Stimulated activated CD4-positive, alpha-beta T cell treated with anti-CD3 and anti-CD28 coated beads, Interleukin-2, amount 100 ng/mL, for 48 hours (primary cell): ENCODE measurements around the gene HNRNPUL1.
A peak's percentile ranks its signal among the peaks of the same experiment; 100 is the strongest.

Experiments
- DNase-seq, 2 donors: peaks; one replicate each; pipeline ENCODE4 v3.0.0-alpha.2; 2020

HNRNPUL1 gene

DNA sequence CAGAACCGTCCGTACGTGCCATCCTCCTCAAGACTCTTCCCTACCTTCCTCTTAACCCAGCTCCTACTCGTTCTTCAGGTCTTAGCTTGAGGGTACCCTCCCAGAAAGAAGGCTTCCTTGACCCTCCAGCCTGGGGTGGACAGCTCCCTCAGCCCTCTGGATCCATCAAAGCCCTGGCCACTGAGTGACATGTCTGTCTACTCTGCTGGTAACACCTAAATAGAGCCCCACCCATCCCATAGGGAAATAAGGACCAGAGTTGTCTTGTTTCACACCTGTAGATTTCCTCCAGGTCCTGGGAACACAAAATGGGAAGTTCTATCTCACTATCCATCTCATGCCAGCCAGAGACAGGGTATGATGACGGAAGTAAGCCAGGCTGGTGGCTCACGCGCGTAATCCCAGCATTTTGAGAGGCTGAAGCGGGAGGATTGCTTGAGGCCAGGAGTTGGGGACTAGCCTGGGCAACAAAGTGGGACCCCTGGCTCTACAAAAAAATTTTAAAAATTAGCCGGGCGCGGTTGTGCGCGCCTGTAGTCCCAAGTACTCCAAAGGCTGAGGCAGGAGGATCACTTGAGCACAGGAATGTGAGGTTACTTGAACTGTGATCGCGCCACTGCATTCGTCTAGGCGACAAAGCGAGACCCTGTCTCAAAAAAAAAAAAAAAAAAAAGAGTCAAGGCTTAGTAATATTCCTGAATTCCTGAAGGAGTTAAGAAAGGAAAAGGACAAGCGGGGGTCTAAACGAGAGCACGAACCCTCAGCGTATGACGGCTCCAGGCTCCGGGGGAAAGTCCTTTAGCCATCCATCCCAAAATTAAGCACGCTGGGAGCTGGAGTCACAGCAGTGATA, 45.2 kb downstream of the HNRNPUL1 start:
- no peak for DNase-seq

DNA sequence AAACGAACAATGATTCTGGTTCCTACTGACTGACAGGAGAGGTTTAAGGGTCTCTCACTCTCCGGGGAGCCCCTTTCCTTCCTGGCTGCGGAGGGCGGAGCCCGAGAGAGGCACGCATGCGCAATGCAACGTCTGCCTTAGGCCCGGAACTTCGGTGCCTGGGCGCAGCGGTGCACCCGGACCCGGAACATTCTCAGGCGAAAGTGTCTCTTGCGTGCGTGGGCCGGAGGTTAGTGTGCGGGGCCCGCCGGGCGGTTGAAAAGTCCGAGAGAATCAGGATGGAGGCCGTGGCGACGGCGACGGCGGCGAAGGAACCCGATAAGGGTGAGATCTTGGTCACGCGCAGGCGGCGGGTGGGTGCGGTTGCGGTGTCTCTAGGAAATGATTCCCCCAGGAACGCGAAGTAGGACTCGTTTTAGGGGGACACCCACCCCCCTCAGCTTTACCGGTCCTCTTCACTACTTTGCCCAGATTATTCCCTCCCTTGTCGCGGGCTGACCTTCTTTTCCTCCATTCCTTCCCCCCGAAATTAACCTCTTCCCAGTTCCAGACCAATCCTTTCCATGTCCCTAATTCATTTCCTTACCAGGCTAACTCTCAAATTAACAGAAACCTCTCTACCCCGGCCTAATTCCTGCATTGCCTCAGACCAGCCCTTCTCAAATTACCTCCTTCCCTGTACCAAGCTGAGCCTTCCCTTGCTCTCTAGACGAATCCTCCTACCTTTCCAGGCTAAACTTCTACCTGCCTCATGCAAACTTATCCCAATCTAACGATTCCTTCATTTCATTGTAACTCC, 46.1 kb downstream of the HNRNPUL1 start, which contains the start of gene CCDC97:
TSS of gene CCDC97 (plus strand) at position 140 of the 799 bp plus-strand sequence. CDS start at position 279, 139 bp downstream.
- DNase-seq = peak; percentile 81 to 87

DNA sequence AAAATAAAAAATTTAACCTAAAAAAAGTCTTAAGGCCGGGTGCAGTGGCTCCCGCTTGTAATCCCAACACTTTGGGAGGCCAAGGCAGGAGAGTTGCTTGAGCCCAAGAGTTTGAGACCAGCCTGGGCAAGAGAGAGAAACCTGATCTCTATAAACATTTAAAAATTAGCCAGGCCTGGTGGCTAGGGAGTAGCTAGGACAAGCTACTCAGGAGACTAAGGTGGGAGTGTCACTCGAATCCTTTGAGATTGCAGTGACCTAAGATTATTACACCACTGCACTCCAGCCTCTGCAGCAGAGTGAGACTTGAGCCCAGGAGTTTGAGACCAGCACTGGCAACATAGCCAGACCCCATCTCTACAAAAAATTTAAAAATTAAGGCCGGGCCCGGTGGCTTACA, 46.9 kb downstream of the HNRNPUL1 start:
- no peak for DNase-seq

DNA sequence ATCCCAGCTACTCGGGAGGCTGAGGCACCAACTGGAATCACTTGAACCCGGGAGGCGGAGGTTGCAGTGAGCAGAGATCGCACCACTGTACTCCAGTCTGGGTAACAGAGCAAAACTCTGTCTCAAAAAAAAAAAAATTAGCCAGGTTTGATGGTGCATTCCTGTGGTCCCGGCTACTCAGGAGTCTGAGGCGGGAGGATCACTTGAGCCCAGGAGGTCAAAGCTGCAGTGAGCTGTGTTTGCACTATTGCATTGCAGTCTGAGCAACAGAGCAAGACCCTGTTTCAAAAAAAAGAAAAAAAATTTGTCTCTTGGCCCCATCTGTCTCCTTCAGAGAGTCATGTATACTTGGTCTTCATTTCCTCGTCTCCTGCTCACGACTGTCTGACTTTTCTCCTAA, 47.4 kb downstream of the HNRNPUL1 start:
- DNase-seq = no peak

DNA sequence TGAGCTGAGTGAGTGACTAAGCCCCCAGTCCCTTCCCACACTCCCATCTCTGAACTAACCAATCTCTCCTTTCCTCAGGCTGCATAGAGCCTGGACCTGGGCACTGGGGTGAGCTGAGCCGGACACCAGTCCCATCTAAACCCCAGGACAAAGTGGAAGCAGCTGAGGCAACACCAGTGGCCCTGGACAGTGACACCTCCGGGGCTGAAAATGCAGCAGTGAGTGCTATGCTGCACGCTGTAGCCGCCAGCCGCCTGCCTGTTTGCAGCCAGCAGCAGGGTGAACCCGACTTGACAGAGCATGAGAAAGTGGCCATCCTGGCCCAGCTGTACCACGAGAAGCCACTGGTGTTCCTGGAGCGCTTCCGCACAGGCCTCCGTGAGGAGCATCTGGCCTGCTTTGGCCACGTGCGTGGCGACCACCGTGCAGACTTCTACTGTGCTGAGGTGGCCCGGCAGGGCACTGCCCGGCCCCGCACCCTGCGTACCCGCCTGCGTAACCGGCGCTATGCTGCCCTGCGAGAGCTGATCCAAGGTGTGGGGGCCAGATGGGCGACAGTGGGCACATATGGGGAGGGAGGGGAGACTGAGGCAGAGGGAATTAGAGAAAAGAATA, 52.2 kb downstream of the HNRNPUL1 start:
- DNase-seq = no peak

- DNase-seq = no peak
Observed at GRCh38 chr19:41318696-41319499, 54.7 kb downstream of the HNRNPUL1 start.

DNA sequence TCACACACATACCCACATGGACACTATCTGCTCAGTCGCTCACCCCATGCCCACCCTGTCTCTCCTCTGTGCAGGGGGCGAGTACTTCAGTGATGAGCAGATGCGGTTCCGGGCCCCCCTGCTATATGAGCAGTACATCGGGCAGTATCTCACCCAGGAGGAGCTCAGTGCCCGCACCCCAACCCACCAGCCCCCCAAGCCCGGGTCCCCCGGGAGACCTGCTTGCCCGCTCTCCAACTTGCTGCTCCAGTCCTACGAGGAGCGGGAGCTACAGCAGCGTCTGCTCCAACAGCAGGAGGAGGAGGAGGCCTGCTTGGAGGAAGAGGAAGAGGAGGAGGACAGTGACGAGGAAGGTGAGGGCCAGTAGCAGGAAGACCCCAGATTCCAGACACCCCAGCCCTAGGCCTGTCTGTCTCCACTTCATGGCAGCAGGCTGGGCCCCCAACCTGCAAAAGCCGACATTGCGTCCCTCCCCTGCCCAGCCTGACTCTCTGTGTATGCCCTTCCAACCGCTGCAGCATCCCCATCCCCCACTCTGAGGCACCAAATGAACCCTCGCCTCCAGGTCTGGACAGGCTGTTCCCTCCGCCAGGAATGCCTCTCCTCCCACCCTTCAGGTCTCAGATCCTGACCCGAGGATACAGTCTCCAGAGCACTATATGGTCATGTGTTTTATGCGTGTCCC, 55.5 kb downstream of the HNRNPUL1 start:
- DNase-seq = no peak

- DNase-seq = no peak
Observed at GRCh38 chr19:41320185-41320518, 56.0 kb downstream of the HNRNPUL1 start.

DNA sequence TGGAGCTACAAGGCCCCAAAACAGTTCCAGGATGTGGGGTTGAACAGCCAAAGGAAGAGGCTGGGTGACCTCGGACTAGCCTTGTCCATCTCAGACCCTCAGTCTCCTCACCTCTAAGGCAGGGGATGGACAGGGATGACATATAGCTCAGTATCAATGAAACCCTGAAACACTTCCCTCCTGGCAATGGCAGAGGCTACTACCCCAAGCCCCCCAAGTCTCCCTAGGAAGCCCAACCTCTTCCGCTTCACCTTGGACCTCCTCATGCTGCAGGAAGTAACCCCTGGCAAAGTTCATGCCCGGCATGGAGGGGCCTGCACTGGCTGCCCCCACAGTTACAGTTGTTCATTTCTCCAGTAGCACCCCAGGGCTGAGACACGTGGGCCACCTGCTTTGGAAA, 56.4 kb downstream of the HNRNPUL1 start:
- no peak for DNase-seq

DNA sequence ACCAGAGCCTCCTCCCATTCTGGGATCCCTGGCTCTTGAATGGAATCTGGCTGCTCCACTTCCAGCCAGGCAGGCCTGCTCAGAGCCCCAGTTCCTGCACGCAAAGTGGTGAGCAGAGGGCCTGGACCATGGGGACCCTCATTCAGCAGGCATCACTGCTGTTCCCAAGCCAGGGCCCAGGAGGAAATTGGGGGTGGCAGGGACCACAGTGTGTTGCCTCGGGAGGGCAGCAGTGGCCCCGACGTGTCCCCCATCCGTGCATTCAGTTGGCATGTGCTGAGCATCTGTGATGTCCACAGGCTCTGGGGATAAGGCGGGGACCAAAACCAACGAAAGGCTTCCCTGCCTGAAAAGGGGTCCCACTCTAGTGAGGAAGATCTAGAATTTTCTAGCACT, 57.0 kb downstream of the HNRNPUL1 start:
- DNase-seq = no peak

DNA sequence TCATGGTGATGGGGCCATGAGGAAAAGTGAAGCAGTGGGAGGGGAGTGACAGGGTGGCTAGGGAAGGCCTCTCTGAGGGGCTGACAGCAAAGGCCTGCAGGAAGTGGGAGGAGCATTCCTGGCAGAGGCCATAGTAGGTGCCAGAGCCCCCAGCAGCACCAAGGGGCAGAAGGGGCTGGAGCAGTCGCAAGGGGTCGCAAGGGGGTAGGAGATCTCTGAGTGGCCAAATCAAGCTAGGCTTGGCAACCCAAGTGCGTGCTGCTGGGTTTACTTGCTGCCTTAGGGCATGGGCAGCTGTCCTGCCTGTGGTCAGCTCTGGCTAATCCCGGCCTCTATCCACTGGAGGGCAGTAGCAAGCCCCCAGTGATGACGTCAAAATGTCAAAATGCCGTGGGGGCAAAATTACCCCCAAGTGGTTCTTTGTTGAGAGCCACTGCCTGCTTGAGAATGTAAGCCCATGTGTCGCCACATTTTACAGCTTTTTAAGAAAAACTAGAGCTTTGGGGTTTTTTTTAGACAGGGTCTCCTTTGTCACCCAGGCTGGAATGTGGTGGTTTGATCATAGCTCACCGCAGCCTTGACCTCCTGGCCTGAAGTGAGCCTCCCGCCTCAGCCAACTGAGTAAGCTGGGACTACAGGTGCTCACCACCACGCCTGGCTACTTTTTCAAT, 57.6 kb downstream of the HNRNPUL1 start:
- DNase-seq = no peak

- DNase-seq = no peak
Observed at GRCh38 chr19:41322451-41322850, 58.3 kb downstream of the HNRNPUL1 start.

DNA sequence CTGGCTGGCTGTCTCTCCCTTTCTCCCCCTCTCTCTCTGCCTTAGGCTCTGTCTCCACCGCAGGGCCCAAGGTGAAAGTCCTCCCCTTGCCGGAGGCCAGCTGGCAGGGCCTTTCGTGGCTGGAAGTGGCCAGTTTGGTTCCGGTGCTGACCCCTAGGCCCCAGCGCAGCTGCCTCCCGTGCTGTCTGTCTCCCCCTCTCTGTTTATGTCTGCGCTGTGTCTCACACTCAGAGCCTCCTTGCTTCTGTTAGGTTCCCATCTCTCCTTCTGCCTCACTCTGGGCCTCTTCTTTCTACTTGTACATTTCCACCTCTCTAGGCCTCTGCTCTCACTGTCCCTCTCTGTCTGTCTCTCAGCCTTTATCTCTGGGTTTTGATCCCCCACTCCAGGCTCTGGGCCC, 58.9 kb downstream of the HNRNPUL1 start:
- no peak for DNase-seq

DNA sequence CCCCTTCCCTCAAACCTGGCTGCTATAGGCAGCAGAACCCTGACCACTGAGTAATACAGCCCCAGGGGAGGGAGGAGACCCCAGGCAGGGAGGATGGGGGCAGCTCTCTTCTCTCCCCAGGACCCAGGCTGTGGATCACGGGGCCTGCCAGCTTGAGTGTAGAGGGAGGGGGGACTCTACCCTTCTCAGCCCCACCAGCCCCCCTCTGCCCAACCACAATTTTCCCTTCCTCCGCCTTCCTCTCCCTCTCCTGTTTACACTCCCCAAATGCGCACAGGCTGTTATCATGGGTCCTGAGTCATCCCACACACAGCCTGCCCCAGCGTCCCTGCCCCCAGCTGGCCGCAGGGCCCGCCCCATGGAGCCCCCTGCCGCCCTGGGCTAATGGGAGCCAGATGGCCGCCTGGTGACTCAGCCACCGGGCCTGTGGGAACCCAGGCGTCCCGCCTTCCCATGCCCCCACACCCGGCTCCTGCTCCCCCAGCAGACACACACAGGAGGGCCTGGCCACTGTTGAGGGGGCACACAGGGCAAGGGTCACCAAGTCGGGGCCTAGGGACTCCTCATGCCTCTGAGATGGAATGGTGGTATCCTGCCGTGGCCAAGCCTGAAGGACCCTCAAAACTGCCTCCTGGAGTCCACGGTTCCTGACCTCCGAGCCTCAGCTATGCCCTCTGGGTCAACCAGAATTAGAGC, 59.4 kb downstream of the HNRNPUL1 start:
- DNase-seq = no peak

DNA sequence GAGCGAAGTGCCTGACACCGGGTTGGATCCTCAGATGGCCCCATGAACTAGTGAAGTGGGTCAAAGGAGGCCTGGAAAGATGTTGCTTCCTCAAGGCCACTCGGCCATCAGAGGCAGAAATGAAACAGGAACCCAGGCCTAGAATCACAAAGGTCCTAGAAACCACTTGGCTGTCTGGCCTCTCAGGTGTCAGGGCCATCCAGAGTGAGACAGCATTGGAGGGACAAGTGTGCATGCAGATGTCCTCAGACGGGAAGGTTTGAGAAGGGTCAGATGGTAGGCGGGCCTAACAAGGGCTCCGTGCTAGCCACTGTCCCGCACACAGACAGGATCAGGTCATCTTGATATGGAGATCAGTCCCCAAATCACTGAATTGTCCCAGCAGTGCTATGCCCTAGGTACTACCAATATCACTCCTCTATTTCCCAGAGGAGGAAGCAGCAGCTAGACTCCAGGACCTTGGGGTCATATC, 60.1 kb downstream of the HNRNPUL1 start:
- no peak for DNase-seq

DNA sequence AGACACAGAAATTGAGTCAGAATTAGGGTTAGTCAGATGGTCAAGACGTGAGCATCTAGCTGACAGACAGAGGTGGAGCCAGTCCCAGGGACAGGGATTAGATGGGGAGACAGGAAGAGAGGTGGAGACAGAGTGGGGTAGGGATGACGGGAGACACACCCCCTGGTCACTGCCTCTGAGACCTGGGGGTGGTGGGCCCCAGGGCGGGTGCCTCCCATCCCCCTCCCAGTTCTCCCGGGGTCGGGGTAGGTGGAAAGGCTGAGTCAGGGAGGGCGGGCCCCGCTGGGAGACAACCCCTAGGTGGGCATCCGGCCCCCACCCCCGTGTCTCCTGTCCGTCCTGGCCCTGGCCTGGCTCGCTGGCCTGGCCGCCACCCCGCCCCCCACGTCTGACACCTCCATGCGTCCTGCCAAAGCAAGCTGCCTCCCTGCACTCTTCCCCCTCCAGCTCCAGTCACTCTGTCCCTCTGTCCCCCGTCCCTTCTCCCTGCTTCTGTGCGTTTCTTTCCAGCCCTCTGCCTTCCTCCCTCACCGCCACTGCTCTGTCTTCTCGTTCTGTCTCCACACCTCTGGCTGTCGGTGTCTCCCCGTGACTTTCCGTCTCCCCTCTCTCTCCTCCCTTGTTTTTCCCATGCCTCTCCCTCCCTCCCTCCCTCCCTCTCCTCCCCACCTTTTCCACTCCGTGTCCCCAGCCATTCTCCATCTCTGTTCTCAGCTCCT, 60.9 kb downstream of the HNRNPUL1 start:
- no peak for DNase-seq

- DNase-seq = no peak
Observed at GRCh38 chr19:41325640-41325946, 61.4 kb downstream of the HNRNPUL1 start.

DNA sequence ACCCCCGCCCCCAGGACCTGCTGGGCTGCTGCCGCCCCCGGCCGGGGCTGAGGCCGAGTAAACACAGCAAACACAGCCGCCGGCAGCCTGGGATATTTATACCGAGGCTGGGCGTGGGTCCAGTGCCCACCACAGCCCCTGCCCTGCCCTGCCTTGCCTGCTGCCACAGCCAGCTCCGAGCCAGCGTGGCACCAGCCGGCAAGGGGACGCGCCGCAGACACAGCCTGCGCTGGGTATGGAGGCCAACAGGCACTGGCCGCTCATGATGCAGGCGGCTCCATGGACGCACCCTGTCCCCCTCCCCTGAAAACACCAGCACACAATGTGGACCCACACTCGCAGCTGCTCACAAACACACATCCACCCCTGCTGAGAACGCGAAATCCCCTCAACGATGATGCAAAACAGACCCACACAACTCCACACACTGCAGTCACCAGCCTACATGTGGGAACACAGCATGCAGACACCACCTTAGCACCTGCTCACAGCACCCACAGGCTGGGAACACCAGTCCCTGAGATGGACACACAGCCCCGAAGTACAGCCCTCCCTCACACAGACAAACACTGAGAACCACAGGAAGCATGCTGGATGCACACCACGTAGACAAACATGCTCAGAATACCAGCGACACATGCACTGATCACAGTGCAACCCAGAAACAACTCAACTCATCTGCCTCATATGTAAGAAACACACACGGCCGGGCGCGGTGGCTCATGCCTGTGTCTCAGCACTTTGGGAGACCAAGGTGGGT, 62.0 kb downstream of the HNRNPUL1 start:
- DNase-seq = peak in 1 of 2 donors; percentile 24

- no peak for DNase-seq
Observed at GRCh38 chr19:41327076-41327575, 63.0 kb downstream of the HNRNPUL1 start.
